Measurements from ENCODE around the gene ASPHD1. TPM values are rescaled to one million over a fixed set of nuclear protein-coding genes. Genes with fewer than 3 reads are reported as not detected.
"Not testable (repeated sequence)": the region's sequence is repeated elsewhere in the genome, so short reads cannot be mapped to it uniquely, and the experiment has no call there.

Gene ASPHD1
- total RNA-seq, 4 donors from 2014 or later, result 0.90 to 5.7 (median 3.9) TPM

DNA sequence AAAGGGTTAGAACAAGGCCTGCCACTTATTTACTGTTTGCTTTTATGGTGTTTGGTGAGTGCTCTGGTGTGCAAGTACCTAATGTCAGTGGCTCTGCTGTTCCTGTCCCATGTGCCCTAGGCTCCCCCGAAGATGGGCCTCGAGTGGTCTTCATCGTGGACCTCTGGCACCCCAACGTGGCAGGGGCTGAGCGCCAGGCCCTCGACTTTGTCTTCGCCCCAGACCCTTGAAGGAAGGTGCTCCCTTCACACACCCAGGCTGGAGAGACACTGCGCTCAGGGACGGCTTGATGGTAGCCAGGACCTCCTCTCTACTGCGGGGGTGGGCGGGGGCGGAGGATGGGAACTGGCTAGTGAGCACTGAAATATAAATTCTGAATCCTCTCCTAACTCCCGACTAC, 5.4 kb downstream of the ASPHD1 start:
- DNase-seq (ENCODE audit: low spot score in 2 of 2), result no peak

GRCh38 chr16:29906520-29907244, 6.4 kb downstream of the ASPHD1 start:
- Histone ChIP-seq H3K4me3 (no peak overlapping the region), H3K27me3 (no peaks in the 10 kb centered on the region), H3K4me1 (no peaks in the 10 kb centered on the region), H3K36me3 (peaks cover 0 to 40% (median 0%) of the 10 kb centered on the region in 3 donors), H3K27ac (no peak overlapping the region), H3K9me3 (no peaks in the 10 kb centered on the region)
- WGBS, 2 donors, result 77 to 80% methylated on average over 23 of the region's 23 CpGs
- TF ChIP-seq POLR2A (IDR thresholded peaks at IDR 0.05) (no peak), EP300 (IDR thresholded peaks at IDR 0.05) (no peak)
- TF ChIP-seq, protein P1, sequence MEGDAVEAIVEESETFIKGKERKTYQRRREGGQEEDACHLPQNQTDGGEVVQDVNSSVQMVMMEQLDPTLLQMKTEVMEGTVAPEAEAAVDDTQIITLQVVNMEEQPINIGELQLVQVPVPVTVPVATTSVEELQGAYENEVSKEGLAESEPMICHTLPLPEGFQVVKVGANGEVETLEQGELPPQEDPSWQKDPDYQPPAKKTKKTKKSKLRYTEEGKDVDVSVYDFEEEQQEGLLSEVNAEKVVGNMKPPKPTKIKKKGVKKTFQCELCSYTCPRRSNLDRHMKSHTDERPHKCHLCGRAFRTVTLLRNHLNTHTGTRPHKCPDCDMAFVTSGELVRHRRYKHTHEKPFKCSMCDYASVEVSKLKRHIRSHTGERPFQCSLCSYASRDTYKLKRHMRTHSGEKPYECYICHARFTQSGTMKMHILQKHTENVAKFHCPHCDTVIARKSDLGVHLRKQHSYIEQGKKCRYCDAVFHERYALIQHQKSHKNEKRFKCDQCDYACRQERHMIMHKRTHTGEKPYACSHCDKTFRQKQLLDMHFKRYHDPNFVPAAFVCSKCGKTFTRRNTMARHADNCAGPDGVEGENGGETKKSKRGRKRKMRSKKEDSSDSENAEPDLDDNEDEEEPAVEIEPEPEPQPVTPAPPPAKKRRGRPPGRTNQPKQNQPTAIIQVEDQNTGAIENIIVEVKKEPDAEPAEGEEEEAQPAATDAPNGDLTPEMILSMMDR (IDR thresholded peaks at IDR 0.05), result no peak
- DNase-seq (ENCODE audit: low spot score in 2 of 2), result no peak

More for the DNA sequence above, 5.4 kb downstream of the ASPHD1 start:
- H3K9me3 ChIP-seq, result no peaks in the 10 kb centered on the region
- H3K27ac ChIP-seq, result no peak overlapping the region
- TF ChIP-seq EP300 (IDR thresholded peaks at IDR 0.05) (no peak), POLR2A (IDR thresholded peaks at IDR 0.05) (no peak)
- TF ChIP-seq, protein P1 (IDR thresholded peaks at IDR 0.05), result no peak
- 84 to 85% methylated on average over 13 of the region's 13 CpGs for WGBS, 2 donors
- no peaks in the 10 kb centered on the region for H3K27me3 ChIP-seq
- H3K36me3 ChIP-seq, result peaks cover 0 to 29% (median 0%) of the 10 kb centered on the region in 3 donors
- H3K4me3 ChIP-seq, result no peak overlapping the region
- peaks cover 0 to 6% (median 0%) of the 10 kb centered on the region in 4 donors for H3K4me1 ChIP-seq

GRCh38 chr16:29907973-29908372, 7.7 kb downstream of the ASPHD1 start:
- WGBS, 2 donors, result 65 to 71% methylated on average over 2 of the region's 2 CpGs
- DNase-seq (ENCODE audit: low spot score in 2 of 2), result no peak
- no peaks in the 10 kb centered on the region for H3K4me1 ChIP-seq
- no peaks in the 10 kb centered on the region for H3K27me3 ChIP-seq
- H3K36me3 ChIP-seq, result peaks cover 0 to 46% (median 0%) of the 10 kb centered on the region in 3 donors
- no peaks in the 10 kb centered on the region for H3K9me3 ChIP-seq
- no peak overlapping the region for H3K4me3 ChIP-seq
- no peak overlapping the region for H3K27ac ChIP-seq
- no peak for TF ChIP-seq EP300 (IDR thresholded peaks at IDR 0.05)
- TF ChIP-seq, protein P1 (IDR thresholded peaks at IDR 0.05), result no peak
- TF ChIP-seq POLR2A (IDR thresholded peaks at IDR 0.05), result no peak

- H3K4me3 ChIP-seq, result no peak overlapping the region
- H3K27ac ChIP-seq, result no peak overlapping the region
- H3K9me3 ChIP-seq, result no peaks in the 10 kb centered on the region
- H3K27me3 ChIP-seq, result no peaks in the 10 kb centered on the region
- no peaks in the 10 kb centered on the region for H3K4me1 ChIP-seq
- no peak for DNase-seq (ENCODE audit: low spot score in 2 of 2)
- WGBS, 2 donors, result 83 to 88% methylated on average over 2 of the region's 2 CpGs
- peaks cover 0 to 54% (median 0%) of the 10 kb centered on the region in 3 donors for H3K36me3 ChIP-seq
- TF ChIP-seq EP300 (IDR thresholded peaks at IDR 0.05) (no peak), POLR2A (IDR thresholded peaks at IDR 0.05) (no peak)
- TF ChIP-seq, protein P1 (IDR thresholded peaks at IDR 0.05), result no peak
These were observed 8.5 kb downstream of the ASPHD1 start for GRCh38 chr16:29908719-29909220.

GRCh38 chr16:29909391-29909790, 9.1 kb downstream of the ASPHD1 start:
- no peaks in the 10 kb centered on the region for H3K9me3 ChIP-seq
- H3K4me1 ChIP-seq, result no peaks in the 10 kb centered on the region
- 50 to 63% methylated on average over 2 of the region's 2 CpGs for WGBS, 2 donors
- no peaks in the 10 kb centered on the region for H3K27me3 ChIP-seq
- H3K27ac ChIP-seq, result no peak overlapping the region
- no peak for DNase-seq (ENCODE audit: low spot score in 2 of 2)
- no peak overlapping the region for H3K4me3 ChIP-seq
- H3K36me3 ChIP-seq, result peaks cover 0 to 60% (median 0%) of the 10 kb centered on the region in 3 donors
- TF ChIP-seq, protein P1 (IDR thresholded peaks at IDR 0.05), result no peak
- no peak for TF ChIP-seq POLR2A (IDR thresholded peaks at IDR 0.05)
- TF ChIP-seq EP300 (IDR thresholded peaks at IDR 0.05), result no peak

- peaks cover 0 to 65% (median 0%) of the 10 kb centered on the region in 3 donors for H3K36me3 ChIP-seq
- not testable (repeated sequence) for H3K27ac ChIP-seq; DNase-seq (ENCODE audit: low spot score in 2 of 2); H3K4me1 ChIP-seq; H3K9me3 ChIP-seq; H3K27me3 ChIP-seq; H3K4me3 ChIP-seq
- 75 to 79% methylated on average over 6 of the region's 6 CpGs for WGBS, 2 donors
These were observed 9.6 kb downstream of the ASPHD1 start for GRCh38 chr16:29909851-29910250.
